ENCODE measurements around the gene SMNDC1. TPM values are rescaled to one million over a fixed set of nuclear protein-coding genes. Genes with fewer than 3 reads are reported as not detected.

The SMNDC1 gene
- total RNA-seq (2021) (53.1 and 57.8 TPM in 2 replicates), Bru-seq, nascent RNA (percentile 98 among the genes with signal in this experiment), BruChase-seq, experiment 1, labeled RNA remaining after a 2-hour chase (percentile 94 among the genes with signal in this experiment), BruChase-seq, experiment 2, labeled RNA remaining after a 6-hour chase (percentile 93 among the genes with signal in this experiment)
- long read RNA-seq, full-length matches to known transcripts, result 33 of 42 reads
- long read RNA-seq, partial matches to known transcripts, result 4 of 42 reads
- long read RNA-seq, other reads (novel, unspliced or antisense), result 5 of 42 reads

- peak within 1 kb of the TSS; percentile 81 for H3K4me3 ChIP-seq (ENCODE audit: low read depth, low read length, poor library complexity, severe bottlenecking)
- no peaks in the 10 kb centered on the region for H3K27me3 ChIP-seq (replicated peaks; ENCODE audit: insufficient read depth, low read depth, low read length, poor library complexity)
- H3K9me3 ChIP-seq (ENCODE audit: low read depth, low read length, poor library complexity, severe bottlenecking), result no peaks in the 10 kb centered on the region
- no TSS peak for BruUV-seq (replicated peaks)
- DNase-seq (ENCODE audit: low spot score), result peak; percentile 99
- peaks cover 68% of the 10 kb centered on the region for H3K4me1 ChIP-seq (ENCODE audit: insufficient read depth, low read length, poor library complexity, severe bottlenecking)
- CTCF ChIA-PET, result interaction anchor here (0.6 to 1.0 kb wide), 5 partner anchors 77 to 283 kb away, joined by 3 to 10 read pairs (median 5); no protein-coding TSS in a partner anchor
- TF ChIP-seq EZH2 (IDR thresholded peaks at IDR 0.05; ENCODE audit: borderline replicate concordance, low read depth, low read length, poor library complexity, severe bottlenecking), result no peak
- TF ChIP-seq, protein P1, sequence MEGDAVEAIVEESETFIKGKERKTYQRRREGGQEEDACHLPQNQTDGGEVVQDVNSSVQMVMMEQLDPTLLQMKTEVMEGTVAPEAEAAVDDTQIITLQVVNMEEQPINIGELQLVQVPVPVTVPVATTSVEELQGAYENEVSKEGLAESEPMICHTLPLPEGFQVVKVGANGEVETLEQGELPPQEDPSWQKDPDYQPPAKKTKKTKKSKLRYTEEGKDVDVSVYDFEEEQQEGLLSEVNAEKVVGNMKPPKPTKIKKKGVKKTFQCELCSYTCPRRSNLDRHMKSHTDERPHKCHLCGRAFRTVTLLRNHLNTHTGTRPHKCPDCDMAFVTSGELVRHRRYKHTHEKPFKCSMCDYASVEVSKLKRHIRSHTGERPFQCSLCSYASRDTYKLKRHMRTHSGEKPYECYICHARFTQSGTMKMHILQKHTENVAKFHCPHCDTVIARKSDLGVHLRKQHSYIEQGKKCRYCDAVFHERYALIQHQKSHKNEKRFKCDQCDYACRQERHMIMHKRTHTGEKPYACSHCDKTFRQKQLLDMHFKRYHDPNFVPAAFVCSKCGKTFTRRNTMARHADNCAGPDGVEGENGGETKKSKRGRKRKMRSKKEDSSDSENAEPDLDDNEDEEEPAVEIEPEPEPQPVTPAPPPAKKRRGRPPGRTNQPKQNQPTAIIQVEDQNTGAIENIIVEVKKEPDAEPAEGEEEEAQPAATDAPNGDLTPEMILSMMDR (conservative IDR thresholded peaks at IDR 0.05; ENCODE audit: low read depth, low read length), result no peak
- peaks cover 35% of the 10 kb centered on the region for H3K36me3 ChIP-seq (ENCODE audit: insufficient read depth, low read length, poor library complexity, severe bottlenecking)
- intact Hi-C loops (cut with micrococcal nuclease; ENCODE audit: unreplicated experiment), result loop anchor here (5.0 to 10.0 kb wide), 4 partner anchors 192 to 610 kb away; partner anchors contain the start of genes BBIP1, DUSP5, PDCD4 and SHOC2
- peak within 1 kb of the TSS; percentile 95 for H3K27ac ChIP-seq (ENCODE audit: low read depth, low read length, poor library complexity, severe bottlenecking)
- POLR2A ChIA-PET (ENCODE audit: low non-redundant PET), result interaction anchor here (0.7 kb wide), 1 partner anchor 104 kb away, joined by 3 read pairs; no protein-coding TSS in a partner anchor
Observed at GRCh38 chr10:110304780-110305421, at the start of gene SMNDC1. Gene SMNDC1, minus strand, starts transcription at chr10:110304920. Its CDS starts 1,333 bp downstream, at chr10:110303587.

DNA sequence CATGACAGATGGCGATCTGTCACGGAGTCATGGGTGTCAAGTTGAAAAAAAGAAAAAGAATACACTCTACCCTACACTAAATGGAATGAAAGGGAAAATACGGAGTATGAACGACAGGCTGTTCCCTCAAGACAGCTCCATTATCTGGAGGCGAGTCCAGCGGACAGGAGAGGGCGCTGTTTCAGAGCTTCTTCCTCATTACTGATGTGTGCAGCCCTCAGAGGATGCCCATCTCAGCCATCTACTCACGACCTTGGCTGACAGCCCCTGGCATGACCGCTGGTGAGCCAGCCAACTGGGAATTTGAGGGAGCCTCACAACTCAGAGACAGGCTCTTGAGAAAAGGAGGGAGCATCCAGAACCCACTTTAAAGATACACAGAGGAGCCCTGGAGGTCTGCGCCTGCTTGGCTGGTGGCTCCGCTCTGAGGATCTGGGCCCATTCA lies 49.6 kb upstream of the SMNDC1 start:
- Histone ChIP-seq H3K27ac (ENCODE audit: low read depth, low read length, poor library complexity, severe bottlenecking) (no peak overlapping the region), H3K4me1 (ENCODE audit: insufficient read depth, low read length, poor library complexity, severe bottlenecking) (peaks cover 12% of the 10 kb centered on the region), H3K27me3 (replicated peaks; ENCODE audit: insufficient read depth, low read depth, low read length, poor library complexity) (no peaks in the 10 kb centered on the region), H3K36me3 (ENCODE audit: insufficient read depth, low read length, poor library complexity, severe bottlenecking) (no peaks in the 10 kb centered on the region), H3K4me3 (ENCODE audit: low read depth, low read length, poor library complexity, severe bottlenecking) (no peak overlapping the region), H3K9me3 (ENCODE audit: low read depth, low read length, poor library complexity, severe bottlenecking) (no peaks in the 10 kb centered on the region)
- CTCF ChIA-PET, result interaction anchor here (0.6 to 1.1 kb wide), 9 partner anchors 13 to 246 kb away, joined by 3 to 19 read pairs (median 4); no protein-coding TSS in a partner anchor
- intact Hi-C loops (cut with micrococcal nuclease; ENCODE audit: unreplicated experiment), result loop anchor here (1.0 kb wide), 1 partner anchor 146 kb away; no protein-coding TSS in a partner anchor
- POLR2A ChIA-PET (ENCODE audit: low non-redundant PET), result no interaction called here
- no TSS peak for BruUV-seq (replicated peaks)
- DNase-seq (ENCODE audit: low spot score), result peak; percentile 86
- TF ChIP-seq, protein P1 (conservative IDR thresholded peaks at IDR 0.05; ENCODE audit: low read depth, low read length), result peak; percentile 95
- no peak for TF ChIP-seq EZH2 (IDR thresholded peaks at IDR 0.05; ENCODE audit: borderline replicate concordance, low read depth, low read length, poor library complexity, severe bottlenecking)

DNA sequence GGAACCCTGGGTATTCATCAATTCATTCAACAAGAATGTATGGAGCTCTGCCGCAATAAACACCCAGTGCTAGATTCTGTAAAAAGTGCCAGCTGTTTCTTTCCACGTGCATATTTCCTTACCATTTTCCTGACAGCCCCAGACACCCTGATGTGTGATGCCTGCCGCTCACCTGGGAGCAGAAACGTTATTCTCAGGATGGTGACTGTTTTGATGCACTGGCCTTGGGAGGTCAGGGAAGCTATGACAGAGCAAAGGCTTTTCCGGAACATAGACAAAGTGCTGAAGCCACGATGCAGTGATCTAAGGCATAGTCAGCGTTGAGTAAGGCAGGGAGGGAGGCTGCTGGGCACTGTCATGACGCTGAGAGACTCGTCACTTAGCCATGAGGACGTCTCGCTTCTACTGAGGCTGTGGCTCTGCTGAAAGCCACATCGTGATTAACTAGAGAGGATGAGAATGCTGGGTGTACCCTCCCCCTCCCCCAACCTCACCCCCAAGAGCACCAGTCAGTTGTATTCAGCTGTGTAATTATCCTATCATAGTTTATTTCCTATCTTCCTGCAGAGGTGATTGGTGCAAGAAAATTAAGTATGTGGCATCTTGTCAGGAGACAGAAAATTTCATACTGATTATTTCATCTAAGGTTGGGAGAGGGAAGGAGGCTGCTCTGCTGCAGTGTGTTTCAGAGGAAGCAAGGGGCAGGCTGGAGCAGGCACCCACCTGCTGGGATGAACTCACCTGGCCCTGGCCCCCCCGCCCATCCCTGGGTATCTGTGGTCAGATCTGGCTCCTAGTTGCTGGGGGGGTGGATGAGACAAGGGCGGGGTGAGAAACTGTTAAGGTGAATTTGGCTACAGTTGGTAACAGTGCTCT lies 48.8 kb upstream of the SMNDC1 start:
- Histone ChIP-seq H3K36me3 (ENCODE audit: insufficient read depth, low read length, poor library complexity, severe bottlenecking) (no peaks in the 10 kb centered on the region), H3K27ac (ENCODE audit: low read depth, low read length, poor library complexity, severe bottlenecking) (no peak overlapping the region), H3K27me3 (replicated peaks; ENCODE audit: insufficient read depth, low read depth, low read length, poor library complexity) (no peaks in the 10 kb centered on the region), H3K4me1 (ENCODE audit: insufficient read depth, low read length, poor library complexity, severe bottlenecking) (peaks cover 12% of the 10 kb centered on the region), H3K9me3 (ENCODE audit: low read depth, low read length, poor library complexity, severe bottlenecking) (no peaks in the 10 kb centered on the region), H3K4me3 (ENCODE audit: low read depth, low read length, poor library complexity, severe bottlenecking) (no peak overlapping the region)
- intact Hi-C loops (cut with micrococcal nuclease; ENCODE audit: unreplicated experiment), result loop anchor here (1.0 kb wide), 1 partner anchor 147 kb away; no protein-coding TSS in a partner anchor
- TF ChIP-seq, protein P1 (conservative IDR thresholded peaks at IDR 0.05; ENCODE audit: low read depth, low read length), result no peak
- no peak for TF ChIP-seq EZH2 (IDR thresholded peaks at IDR 0.05; ENCODE audit: borderline replicate concordance, low read depth, low read length, poor library complexity, severe bottlenecking)
- BruUV-seq (replicated peaks), result no TSS peak
- POLR2A ChIA-PET (ENCODE audit: low non-redundant PET), result interaction anchor here (0.5 kb wide), 1 partner anchor 40 kb away, joined by 3 read pairs; no protein-coding TSS in a partner anchor
- CTCF ChIA-PET, result interaction anchor here (0.6 to 1.1 kb wide), 8 partner anchors 14 to 247 kb away, joined by 3 to 19 read pairs (median 4); no protein-coding TSS in a partner anchor
- peak; percentile 44 for DNase-seq (ENCODE audit: low spot score)

Data from A673 (cell line).